NCI-H446 (cell line): ENCODE measurements around the gene FXYD2.
A peak's percentile ranks its signal among the peaks of the same experiment; 100 is the strongest.

Source experiments
- DNase-seq, 2 experiments: peaks; one replicate each; lab custom pipeline; 2025; lab: John Stamatoyannopoulos, UW

FXYD2 gene

GRCh38 chr11:117835576-117835975 lies 11.0 kb upstream of the FXYD2 start:
- DNase-seq = no peak

GRCh38 chr11:117834838-117835443 lies 10.4 kb upstream of the FXYD2 start:
- no peak for DNase-seq

- no peak for DNase-seq
Measured at GRCh38 chr11:117834068-117834810, 9.7 kb upstream of the FXYD2 start.

- peak in 1 of 2 experiments; percentile 54 for DNase-seq
Measured at GRCh38 chr11:117833401-117833891, 8.9 kb upstream of the FXYD2 start.

- no peak for DNase-seq
Measured at GRCh38 chr11:117832511-117832910, 8.0 kb upstream of the FXYD2 start.

GRCh38 chr11:117831661-117832415 lies 7.3 kb upstream of the FXYD2 start:
- DNase-seq = no peak

GRCh38 chr11:117830674-117831351 lies 6.3 kb upstream of the FXYD2 start:
- DNase-seq = no peak

GRCh38 chr11:117830072-117830471 lies 5.5 kb upstream of the FXYD2 start:
- no peak for DNase-seq

GRCh38 chr11:117829369-117829725 lies 4.8 kb upstream of the FXYD2 start:
- no peak for DNase-seq

GRCh38 chr11:117828611-117829368 lies 4.2 kb upstream of the FXYD2 start:
- DNase-seq = peak in 1 of 2 experiments; percentile 46

GRCh38 chr11:117827521-117828511 lies 3.3 kb upstream of the FXYD2 start:
- DNase-seq = no peak

- DNase-seq = no peak
Measured at GRCh38 chr11:117826832-117827231, 2.3 kb upstream of the FXYD2 start.

- DNase-seq = no peak
Measured at GRCh38 chr11:117826190-117826570, 1.6 kb upstream of the FXYD2 start.

GRCh38 chr11:117825538-117826189 lies 1.1 kb upstream of the FXYD2 start:
- DNase-seq = no peak

- peak in 1 of 2 experiments; percentile 59 for DNase-seq
Measured at GRCh38 chr11:117823946-117824420, 561 bp downstream of the FXYD2 start.

GRCh38 chr11:117823294-117823945 lies 1.1 kb downstream of the FXYD2 start:
- DNase-seq = peak in 1 of 2 experiments; percentile 28

- DNase-seq = peak; percentile 21 to 26
Measured at GRCh38 chr11:117822074-117823033, 2.2 kb downstream of the FXYD2 start.

GRCh38 chr11:117821431-117821830 lies 3.1 kb downstream of the FXYD2 start:
- DNase-seq = no peak
